Coronary artery (tissue), 2 donors: ENCODE data around the gene CDH20.

Experiments used
- DNase-seq: peaks from one replicate; pipeline ENCODE4 v3.0.0-alpha.2; 2017; ENCODE audit warnings: low spot score
- H3K27ac ChIP-seq, 2 donors: fragments of 200-600 bp; sonication (generic); one replicate each; pipeline ENCODE4 v1.5.1; 2016 to 2019
- H3K4me3 ChIP-seq: fragments of 200-600 bp; sonication (generic); 2 replicates; pipeline ENCODE4 v1.5.1; 2016; ENCODE audit warnings: mild to moderate bottlenecking, moderate library complexity
- CTCF ChIP-seq: fragments of 200-600 bp; sonication (generic); IDR thresholded peaks from one replicate; pipeline ENCODE4 v1.5.1; 2019; ENCODE audit warnings: antibody characterized with exemption

The CDH20 gene

DNA sequence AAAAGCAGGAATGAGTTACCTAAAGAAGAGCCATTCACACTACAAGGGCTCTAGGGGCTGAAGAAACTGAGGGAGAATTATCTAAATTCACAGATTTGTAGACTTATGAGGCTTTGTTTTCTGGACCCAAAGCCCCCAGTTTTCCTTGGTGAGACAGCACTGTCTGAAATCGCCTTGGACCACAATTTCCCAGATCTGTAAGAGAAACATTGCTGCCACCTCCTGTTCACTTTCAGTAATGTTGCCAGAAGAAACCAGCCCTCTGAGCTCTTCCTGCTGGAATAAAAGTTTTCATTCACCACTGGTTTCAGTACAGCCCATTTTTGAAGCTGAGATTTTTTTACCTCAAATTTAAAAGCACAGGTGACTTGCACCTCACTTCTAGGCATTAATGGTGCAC lies 169.2 kb downstream of the CDH20 start:
- Histone ChIP-seq H3K4me3 (no peak overlapping the region), H3K27ac (no peak overlapping the region)
- DNase-seq: no peak
- peak; percentile 64 for TF ChIP-seq CTCF

GRCh38 chr18:61503688-61504087 lies 170.5 kb downstream of the CDH20 start:
- H3K4me3 ChIP-seq: no peak overlapping the region
- no peak overlapping the region for H3K27ac ChIP-seq
- no peak for TF ChIP-seq CTCF

GRCh38 chr18:61528961-61529360 lies 195.7 kb downstream of the CDH20 start:
- TF ChIP-seq CTCF: no peak
- DNase-seq: no peak
- Histone ChIP-seq H3K4me3 (no peak overlapping the region), H3K27ac (no peak overlapping the region)

More at GRCh38 chr18:61503688-61504087, 170.5 kb downstream of the CDH20 start:
- DNase-seq: no peak

DNA sequence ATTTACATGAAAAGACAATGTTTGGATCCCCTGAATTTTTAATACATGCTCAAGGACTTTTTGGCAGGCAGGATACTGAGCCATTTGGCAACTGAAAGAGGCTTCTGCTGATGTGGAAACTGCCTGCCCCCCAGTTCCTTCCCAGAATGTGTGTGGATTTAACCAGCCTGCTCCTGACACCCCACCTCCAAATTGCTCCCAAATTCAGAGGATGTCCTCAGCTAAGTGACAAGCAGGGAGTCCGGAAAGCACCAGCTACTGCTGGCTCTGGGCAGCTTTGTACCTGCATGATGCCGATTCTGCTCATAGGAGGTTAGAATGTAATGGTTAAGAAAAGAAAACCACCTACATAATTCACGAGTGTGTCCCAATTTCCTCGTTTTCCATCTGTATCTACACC lies 197.5 kb downstream of the CDH20 start:
- no peak for DNase-seq
- no peak for TF ChIP-seq CTCF
- no peak overlapping the region for H3K4me3 ChIP-seq
- no peak overlapping the region for H3K27ac ChIP-seq

- no peak for TF ChIP-seq CTCF
- no peak overlapping the region for H3K4me3 ChIP-seq
- no peak overlapping the region for H3K27ac ChIP-seq
- no peak for DNase-seq
Measured at GRCh38 chr18:61531182-61531581, 198.0 kb downstream of the CDH20 start.

GRCh38 chr18:61531891-61532290 lies 198.7 kb downstream of the CDH20 start:
- TF ChIP-seq CTCF: no peak
- Histone ChIP-seq H3K4me3 (no peak overlapping the region), H3K27ac (no peak overlapping the region)
- no peak for DNase-seq

DNA sequence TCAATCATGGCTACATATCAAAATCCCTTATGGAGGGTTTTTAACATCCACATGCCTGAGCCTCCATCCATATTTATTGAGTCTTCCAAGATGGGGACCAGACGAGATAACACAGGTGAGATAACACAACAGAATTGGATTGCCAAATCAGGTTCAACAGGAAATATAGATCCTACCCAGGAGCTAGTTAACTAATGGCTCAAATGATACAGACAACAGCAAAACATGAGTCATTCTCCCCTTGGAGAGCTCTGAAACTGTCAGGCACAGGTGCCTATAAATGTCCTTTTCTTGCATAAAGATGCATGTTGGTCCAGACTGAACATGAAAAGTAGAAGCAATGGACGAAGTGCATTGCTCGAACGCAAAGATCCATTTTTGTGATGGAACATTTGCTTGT lies 202.2 kb downstream of the CDH20 start:
- TF ChIP-seq CTCF: no peak
- Histone ChIP-seq H3K27ac (no peak overlapping the region), H3K4me3 (no peak overlapping the region)
- no peak for DNase-seq
